Activated gamma-delta T cell treated with anti-CD3 and anti-CD28 coated beads, Interleukin-2, amount 50 U/mL, for 16 hours (primary cell): ENCODE data around the gene KCNG2.

Experiments used
- DNase-seq: peaks from one replicate; pipeline ENCODE4 v3.0.0-alpha.2; 2020; ENCODE audit warnings: low read depth

KCNG2 gene

GRCh38 chr18:79798999-79799370 is 1.2 kb downstream of the KCNG2 start:
- no peak for DNase-seq

GRCh38 chr18:79799619-79800370 is 2.1 kb downstream of the KCNG2 start:
- DNase-seq: no peak

- no peak for DNase-seq
Observed at GRCh38 chr18:79800371-79801180, 2.8 kb downstream of the KCNG2 start.

- no peak for DNase-seq
Observed at GRCh38 chr18:79801217-79801616, 3.5 kb downstream of the KCNG2 start.

GRCh38 chr18:79801641-79802040 is 3.9 kb downstream of the KCNG2 start:
- DNase-seq: no peak

- no peak for DNase-seq
Observed at GRCh38 chr18:79802298-79802697, 4.6 kb downstream of the KCNG2 start.

GRCh38 chr18:79803611-79804051 is 5.9 kb downstream of the KCNG2 start:
- DNase-seq: no peak

- DNase-seq: no peak
Observed at GRCh38 chr18:79804130-79804787, 6.5 kb downstream of the KCNG2 start.

GRCh38 chr18:79805211-79805887 is 7.6 kb downstream of the KCNG2 start:
- no peak for DNase-seq

- DNase-seq: no peak
Observed at GRCh38 chr18:79805926-79806487, 8.3 kb downstream of the KCNG2 start.

- DNase-seq: no peak
Observed at GRCh38 chr18:79806976-79807841, 9.5 kb downstream of the KCNG2 start.

- no peak for DNase-seq
Observed at GRCh38 chr18:79809482-79810192, 11.9 kb downstream of the KCNG2 start.

GRCh38 chr18:79812052-79812451 is 14.3 kb downstream of the KCNG2 start:
- DNase-seq: no peak

GRCh38 chr18:79814373-79814772 is 16.6 kb downstream of the KCNG2 start:
- DNase-seq: no peak

- no peak for DNase-seq
Observed at GRCh38 chr18:79815657-79816056, 17.9 kb downstream of the KCNG2 start.

GRCh38 chr18:79816092-79816491 is 18.4 kb downstream of the KCNG2 start:
- no peak for DNase-seq

GRCh38 chr18:79816981-79817606 is 19.4 kb downstream of the KCNG2 start:
- DNase-seq: no peak

GRCh38 chr18:79817607-79817998 is 19.9 kb downstream of the KCNG2 start:
- DNase-seq: no peak

- DNase-seq: no peak
Observed at GRCh38 chr18:79818036-79818435, 20.3 kb downstream of the KCNG2 start.

GRCh38 chr18:79818631-79819030 is 20.9 kb downstream of the KCNG2 start:
- DNase-seq: no peak
